ENCODE measurements around the gene GGPS1. TPM values are rescaled to one million over a fixed set of nuclear protein-coding genes. Genes with fewer than 3 reads are reported as not detected.

GGPS1 gene
- total RNA-seq, 1 experiment from 2014 or later, result 17.4 TPM

DNA sequence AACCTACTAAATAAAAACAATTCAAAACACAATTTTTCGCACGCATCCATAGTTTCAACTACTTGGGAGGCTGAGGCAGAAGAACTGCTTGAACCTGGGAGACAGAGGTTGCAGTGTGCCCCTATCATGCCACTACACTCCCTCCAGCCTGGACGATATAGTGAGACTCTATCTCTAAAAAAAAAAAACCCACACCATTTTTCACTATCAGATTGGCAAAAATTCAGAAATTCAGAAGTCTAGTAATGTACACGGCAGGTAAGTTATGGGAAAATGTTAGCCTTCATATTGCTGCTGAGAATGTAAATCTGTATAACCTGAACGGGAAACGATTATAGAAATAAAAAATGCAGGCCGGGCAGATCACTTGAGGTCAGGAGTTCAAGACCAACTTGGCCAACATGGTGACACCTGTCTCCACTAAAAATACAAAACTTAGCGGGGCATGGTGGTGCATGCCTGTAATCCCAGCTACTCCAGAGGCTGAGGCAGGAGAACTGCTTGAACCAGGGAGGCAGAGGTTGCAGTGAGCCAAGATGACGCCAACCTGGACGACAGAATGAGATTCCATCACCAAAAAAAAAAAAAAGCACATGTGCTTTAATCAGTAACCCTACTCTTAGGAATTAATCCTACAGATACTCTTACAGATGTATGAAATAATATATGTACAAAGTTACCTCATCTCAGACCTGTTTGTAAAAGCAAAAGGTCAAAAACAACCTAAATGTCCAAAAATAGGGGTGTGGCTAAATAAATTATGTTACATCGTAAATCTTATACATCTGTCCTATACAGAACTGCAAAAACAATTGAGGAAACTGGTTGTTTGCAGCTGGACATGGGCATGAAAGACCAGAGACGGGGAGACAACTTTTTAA, 38.3 kb upstream of the GGPS1 start:
- ChIA-PET CTCF (no interaction called here), POLR2A (ENCODE audit: unreplicated experiment) (no interaction called here)
- no peak overlapping the region for H3K9ac ChIP-seq (ENCODE audit: low read length)
- H3K4me2 ChIP-seq (ENCODE audit: low read length), result no peak overlapping the region
- TF ChIP-seq EZH2phosphoT487 (IDR thresholded peaks at IDR 0.05; ENCODE audit: borderline replicate concordance, low read length) (no peak), EZH2 (IDR thresholded peaks at IDR 0.05; ENCODE audit: low read length, unreplicated experiment) (no peak)
- TF ChIP-seq, protein P1, sequence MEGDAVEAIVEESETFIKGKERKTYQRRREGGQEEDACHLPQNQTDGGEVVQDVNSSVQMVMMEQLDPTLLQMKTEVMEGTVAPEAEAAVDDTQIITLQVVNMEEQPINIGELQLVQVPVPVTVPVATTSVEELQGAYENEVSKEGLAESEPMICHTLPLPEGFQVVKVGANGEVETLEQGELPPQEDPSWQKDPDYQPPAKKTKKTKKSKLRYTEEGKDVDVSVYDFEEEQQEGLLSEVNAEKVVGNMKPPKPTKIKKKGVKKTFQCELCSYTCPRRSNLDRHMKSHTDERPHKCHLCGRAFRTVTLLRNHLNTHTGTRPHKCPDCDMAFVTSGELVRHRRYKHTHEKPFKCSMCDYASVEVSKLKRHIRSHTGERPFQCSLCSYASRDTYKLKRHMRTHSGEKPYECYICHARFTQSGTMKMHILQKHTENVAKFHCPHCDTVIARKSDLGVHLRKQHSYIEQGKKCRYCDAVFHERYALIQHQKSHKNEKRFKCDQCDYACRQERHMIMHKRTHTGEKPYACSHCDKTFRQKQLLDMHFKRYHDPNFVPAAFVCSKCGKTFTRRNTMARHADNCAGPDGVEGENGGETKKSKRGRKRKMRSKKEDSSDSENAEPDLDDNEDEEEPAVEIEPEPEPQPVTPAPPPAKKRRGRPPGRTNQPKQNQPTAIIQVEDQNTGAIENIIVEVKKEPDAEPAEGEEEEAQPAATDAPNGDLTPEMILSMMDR (conservative IDR thresholded peaks at IDR 0.05; ENCODE audit: low read depth, low read length), result no peak
- H2AFZ ChIP-seq (ENCODE audit: low read length), result no peak overlapping the region
- intact Hi-C loops (cut with micrococcal nuclease), result no loop called here
- ATAC-seq, result no peak
- H3K4me1 ChIP-seq (ENCODE audit: insufficient read depth, low read length), result no peaks in the 10 kb centered on the region
- H3K36me3 ChIP-seq (ENCODE audit: low read depth, low read length), result no peaks in the 10 kb centered on the region
- no peaks in the 10 kb centered on the region for H3K9me3 ChIP-seq (ENCODE audit: low read length)
- H4K20me1 ChIP-seq (ENCODE audit: low read length), result 0 out of 2 replicates have a peak, but pooled peaks cover 5% of the 10 kb centered on the region
- no peaks in the 10 kb centered on the region for H3K27me3 ChIP-seq (ENCODE audit: low read length)
- H3K4me3 ChIP-seq (ENCODE audit: low read length), result no peak overlapping the region
- no peak overlapping the region for H3K27ac ChIP-seq (ENCODE audit: low read length)
- no peak for DNase-seq
- H3F3A ChIP-seq (ENCODE audit: low read length, unreplicated experiment), result no peaks in the 10 kb centered on the region
- no peaks in the 10 kb centered on the region for H3K9me2 ChIP-seq (replicated peaks; ENCODE audit: low read length)
- H3K79me2 ChIP-seq (ENCODE audit: low read length), result peaks cover 92% of the 10 kb centered on the region
- BruUV-seq (replicated peaks), result no TSS peak

DNA sequence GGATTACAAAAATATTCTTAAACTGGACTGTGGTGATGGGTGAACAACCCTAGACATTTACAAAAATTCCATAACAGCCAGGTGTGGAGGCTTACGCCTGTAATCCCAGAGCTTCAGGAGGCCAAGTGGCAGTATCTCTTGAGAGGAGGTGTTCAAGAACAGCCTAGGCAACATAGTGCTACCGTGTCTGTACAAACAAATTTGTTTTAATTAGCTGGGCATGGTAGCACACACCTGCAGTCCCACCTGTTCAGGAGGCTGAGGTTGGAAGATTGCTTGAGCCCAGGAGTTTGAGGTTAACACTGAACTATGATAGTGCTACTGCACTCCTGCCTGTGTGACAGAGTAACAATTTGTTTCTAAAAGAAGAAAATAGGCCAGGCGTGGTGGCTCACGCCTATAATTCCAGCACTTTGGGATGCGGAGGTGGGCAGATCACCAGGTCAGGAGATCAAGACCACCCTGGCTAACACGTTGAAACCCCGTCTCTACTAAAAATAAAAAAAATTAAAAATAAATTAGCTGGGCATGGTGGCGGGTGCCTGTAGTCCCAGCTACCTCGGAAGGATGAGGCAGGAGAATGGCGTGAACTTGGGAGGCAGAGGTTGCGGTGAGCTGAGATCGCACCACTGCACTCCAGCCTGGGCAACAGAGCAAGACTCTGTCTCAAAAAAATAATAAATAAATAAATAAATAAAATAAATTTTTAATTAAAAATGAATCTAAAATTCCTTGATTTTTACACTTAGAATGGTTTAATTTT, 37.4 kb upstream of the GGPS1 start:
- H3K4me3 ChIP-seq (ENCODE audit: low read length), result no peak overlapping the region
- no peak overlapping the region for H3K9ac ChIP-seq (ENCODE audit: low read length)
- no TSS peak for BruUV-seq (replicated peaks)
- H2AFZ ChIP-seq (ENCODE audit: low read length), result no peak overlapping the region
- no peak overlapping the region for H3K4me2 ChIP-seq (ENCODE audit: low read length)
- ATAC-seq (no peak), DNase-seq (no peak)
- no peak overlapping the region for H3K27ac ChIP-seq (ENCODE audit: low read length)
- no peaks in the 10 kb centered on the region for H3K9me3 ChIP-seq (ENCODE audit: low read length)
- ChIA-PET POLR2A (ENCODE audit: unreplicated experiment) (no interaction called here), CTCF (no interaction called here)
- H3K4me1 ChIP-seq (ENCODE audit: insufficient read depth, low read length), result peaks cover 5% of the 10 kb centered on the region
- no peaks in the 10 kb centered on the region for H3K27me3 ChIP-seq (ENCODE audit: low read length)
- H3K79me2 ChIP-seq (ENCODE audit: low read length), result peaks cover 91% of the 10 kb centered on the region
- intact Hi-C loops (cut with micrococcal nuclease), result no loop called here
- H3K9me2 ChIP-seq (replicated peaks; ENCODE audit: low read length), result no peaks in the 10 kb centered on the region
- H3F3A ChIP-seq (ENCODE audit: low read length, unreplicated experiment), result no peaks in the 10 kb centered on the region
- TF ChIP-seq EZH2 (IDR thresholded peaks at IDR 0.05; ENCODE audit: low read length, unreplicated experiment), result no peak
- TF ChIP-seq, protein P1 (conservative IDR thresholded peaks at IDR 0.05; ENCODE audit: low read depth, low read length), result no peak
- TF ChIP-seq EZH2phosphoT487 (IDR thresholded peaks at IDR 0.05; ENCODE audit: borderline replicate concordance, low read length), result no peak
- H4K20me1 ChIP-seq (ENCODE audit: low read length), result 0 out of 2 replicates have a peak, but pooled peaks cover 5% of the 10 kb centered on the region
- H3K36me3 ChIP-seq (ENCODE audit: low read depth, low read length), result no peaks in the 10 kb centered on the region
